Left lung (tissue), 10 donors: ENCODE measurements around the gene STK10. TPM values are rescaled to one million over a fixed set of nuclear protein-coding genes. Genes with fewer than 3 reads are reported as not detected.
A peak's percentile ranks its signal among the peaks of the same experiment; 100 is the strongest.

ENCODE experiments used
- ATAC-seq: fragments of 200-7000 bp; cut with Tn5 transposase; one replicate; pipeline ENCODE4 v1.9.1; 2020; ENCODE audit warnings: moderate library complexity
- DNase-seq, 4 donors: peaks; one replicate each; pipeline ENCODE4 v3.0.0-alpha.2; 2013 to 2020
- H3K27ac ChIP-seq, 2 donors: fragments of 200-600 bp; sonication (generic) in 1 of 2; one replicate each; pipeline versions ENCODE4 v1.5.0 to v1.8.0; 2020 to 2021
- H3K27me3 ChIP-seq, 2 donors: fragments of 200-600 bp; sonication (generic) in 1 of 2; one replicate each; pipeline versions ENCODE4 v1.5.0 to v1.8.0; 2020 to 2021
- H3K36me3 ChIP-seq, 2 donors: fragments of 200-600 bp; sonication (generic) in 1 of 2; one replicate each; pipeline versions ENCODE4 v1.5.0 to v1.8.0; 2020 to 2021
- H3K4me1 ChIP-seq, 2 donors: fragments of 200-600 bp; one replicate each; pipeline ENCODE4 v1.8.0; 2021
- H3K4me3 ChIP-seq, 2 donors: fragments of 200-600 bp; sonication (generic) in 1 of 2; one replicate each; pipeline versions ENCODE4 v1.5.0 to v1.8.0; 2020 to 2021; ENCODE audit warnings: mild to moderate bottlenecking in 1 of 2
- H3K9me3 ChIP-seq, 2 donors: fragments of 200-600 bp; sonication (generic) in 1 of 2; one replicate each; pipeline versions ENCODE4 v1.5.0 to v1.8.0; 2020 to 2021
- intact Hi-C, 2 donors: fragments of 100-400 bp; cut with DNase I; formaldehyde crosslinking; loops; one replicate each; pipeline versions ENCODE4 v1.11.2 to v1.14.2; 2022
- polyA plus RNA-seq, 6 donors: library from polyadenylated mRNA; unstranded; fragments of 120-200 nt; gene quantifications; one replicate each; pipeline ENCODE4 v1.2.1, GENCODE V29; 2013; ENCODE audit not compliant: insufficient read length in 6 of 6
- total RNA-seq, 2 donors: library from RNA; stranded (reverse); fragmentation: NEBNext Ultra II Directional; extraction: Animal tissue kit (Norgen Biotek cat#: 25700); gene quantifications; one replicate each; pipeline ENCODE4 v1.2.1, GENCODE V29; 2021
- TF ChIP-seq, protein P1 (sequence below), 2 donors: fragments of 200-600 bp; sonication (generic) in 1 of 2; IDR thresholded peaks; one replicate each; pipeline versions ENCODE4 v1.5.0 to v1.8.0; 2021; ENCODE audit warnings: antibody characterized with exemption in 2 of 2
- donor health status: DM: no; HTN: yes; CAD: no.
- donor health status: DM: no; HTN: no; CAD: no.

Gene STK10
- total and polyA plus RNA-seq, 8 donors, result 18.6 to 83.2 (median 21.9) TPM

DNA sequence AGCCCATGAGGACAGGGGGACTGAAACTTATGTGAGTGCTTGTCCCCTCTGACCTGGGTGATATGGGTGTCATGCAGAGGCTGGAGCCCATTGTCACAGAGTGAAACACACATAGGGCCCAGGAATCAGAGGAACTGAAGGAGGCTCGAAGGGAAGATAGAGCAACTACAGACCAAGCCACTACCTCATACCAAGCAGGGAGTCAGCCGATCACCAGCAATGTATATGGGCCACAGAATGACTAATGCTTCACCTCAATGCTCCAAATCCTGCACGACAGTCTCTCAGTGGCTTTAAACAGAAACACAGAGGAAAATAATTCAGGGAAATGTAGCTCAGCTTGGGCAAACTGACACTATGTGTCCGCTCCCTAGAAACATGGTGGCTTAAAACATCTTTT, 172.7 kb downstream of the STK10 start:
- intact Hi-C loops, result no loop called here
- Histone ChIP-seq H3K9me3 (no peaks in the 10 kb centered on the region), H3K27ac (no peak overlapping the region), H3K4me3 (no peak overlapping the region), H3K27me3 (no peaks in the 10 kb centered on the region), H3K4me1 (no peaks in the 10 kb centered on the region), H3K36me3 (no peaks in the 10 kb centered on the region)
- ATAC-seq (no peak), DNase-seq (no peak)
- TF ChIP-seq, protein P1, sequence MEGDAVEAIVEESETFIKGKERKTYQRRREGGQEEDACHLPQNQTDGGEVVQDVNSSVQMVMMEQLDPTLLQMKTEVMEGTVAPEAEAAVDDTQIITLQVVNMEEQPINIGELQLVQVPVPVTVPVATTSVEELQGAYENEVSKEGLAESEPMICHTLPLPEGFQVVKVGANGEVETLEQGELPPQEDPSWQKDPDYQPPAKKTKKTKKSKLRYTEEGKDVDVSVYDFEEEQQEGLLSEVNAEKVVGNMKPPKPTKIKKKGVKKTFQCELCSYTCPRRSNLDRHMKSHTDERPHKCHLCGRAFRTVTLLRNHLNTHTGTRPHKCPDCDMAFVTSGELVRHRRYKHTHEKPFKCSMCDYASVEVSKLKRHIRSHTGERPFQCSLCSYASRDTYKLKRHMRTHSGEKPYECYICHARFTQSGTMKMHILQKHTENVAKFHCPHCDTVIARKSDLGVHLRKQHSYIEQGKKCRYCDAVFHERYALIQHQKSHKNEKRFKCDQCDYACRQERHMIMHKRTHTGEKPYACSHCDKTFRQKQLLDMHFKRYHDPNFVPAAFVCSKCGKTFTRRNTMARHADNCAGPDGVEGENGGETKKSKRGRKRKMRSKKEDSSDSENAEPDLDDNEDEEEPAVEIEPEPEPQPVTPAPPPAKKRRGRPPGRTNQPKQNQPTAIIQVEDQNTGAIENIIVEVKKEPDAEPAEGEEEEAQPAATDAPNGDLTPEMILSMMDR (IDR thresholded peaks at IDR 0.05), result no peak

DNA sequence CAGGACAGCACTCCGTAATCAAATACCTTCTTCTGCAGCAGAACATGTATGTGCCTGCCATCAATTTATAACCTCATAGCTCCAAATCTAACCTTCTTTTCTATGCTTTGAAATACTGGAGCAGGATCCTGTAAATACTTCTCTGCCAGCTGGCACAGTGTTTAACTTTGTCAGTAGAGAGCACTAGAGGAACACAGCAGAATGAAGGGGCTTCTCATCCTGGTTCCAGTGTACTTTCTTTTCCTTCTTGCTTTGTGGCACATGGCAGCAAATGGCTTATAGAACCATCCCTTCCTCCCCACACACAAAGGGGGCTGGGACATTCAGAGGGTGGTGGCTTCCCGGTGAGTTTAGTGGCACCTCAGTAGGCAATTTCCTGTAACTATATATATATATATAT, 177.7 kb downstream of the STK10 start:
- H3K36me3 ChIP-seq, result no peaks in the 10 kb centered on the region
- TF ChIP-seq, protein P1 (IDR thresholded peaks at IDR 0.05), result no peak
- H3K4me3 ChIP-seq, result no peak overlapping the region
- ATAC-seq, result no peak
- no peaks in the 10 kb centered on the region for H3K9me3 ChIP-seq
- no peaks in the 10 kb centered on the region for H3K27me3 ChIP-seq
- DNase-seq, result peak in 1 of 4 donors; percentile 41
- intact Hi-C loops, result no loop called here
- peaks cover 0 to 14% of the 10 kb centered on the region in 2 donors for H3K4me1 ChIP-seq
- no peak overlapping the region for H3K27ac ChIP-seq

DNA sequence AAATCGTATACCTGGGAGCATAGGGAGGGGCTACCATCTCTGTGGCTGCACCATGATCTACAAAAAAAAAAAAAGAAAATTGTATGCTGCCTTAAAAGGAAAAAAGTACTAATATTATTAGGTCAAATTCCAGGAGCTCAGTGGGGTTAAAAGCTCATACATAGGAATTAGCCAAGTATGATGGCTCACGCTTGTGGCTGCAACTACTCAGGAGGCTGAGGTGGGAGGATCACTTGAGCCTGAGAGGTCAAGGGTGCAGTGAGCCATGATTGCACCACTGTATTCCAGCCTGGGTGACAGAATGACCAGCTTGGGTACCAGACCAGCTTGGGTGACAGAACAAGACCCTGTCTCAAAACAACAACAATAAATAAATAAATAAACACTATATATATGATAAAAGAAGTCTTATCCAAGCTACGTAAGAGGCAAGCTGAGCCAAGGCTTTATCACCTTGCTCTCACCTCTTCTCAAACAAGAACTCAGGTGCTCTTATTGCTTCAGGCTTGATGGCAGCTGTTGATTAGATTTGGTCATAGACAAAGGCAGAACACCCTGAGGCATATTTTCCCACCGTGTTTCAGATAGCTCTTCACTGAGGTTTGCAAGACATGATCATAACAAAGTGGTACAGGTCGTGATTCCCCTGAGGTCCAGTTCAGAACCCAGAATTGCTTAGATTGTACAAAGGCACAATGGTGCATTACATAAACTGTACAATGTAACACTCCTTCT, 178.3 kb downstream of the STK10 start:
- H3K4me3 ChIP-seq, result no peak overlapping the region
- H3K36me3 ChIP-seq, result no peaks in the 10 kb centered on the region
- H3K27ac ChIP-seq, result no peak overlapping the region
- ATAC-seq (no peak), DNase-seq (no peak)
- peaks cover 3 to 20% of the 10 kb centered on the region in 2 donors for H3K4me1 ChIP-seq
- intact Hi-C loops, result no loop called here
- TF ChIP-seq, protein P1 (IDR thresholded peaks at IDR 0.05), result no peak
- H3K27me3 ChIP-seq, result no peaks in the 10 kb centered on the region
- H3K9me3 ChIP-seq, result no peaks in the 10 kb centered on the region

DNA sequence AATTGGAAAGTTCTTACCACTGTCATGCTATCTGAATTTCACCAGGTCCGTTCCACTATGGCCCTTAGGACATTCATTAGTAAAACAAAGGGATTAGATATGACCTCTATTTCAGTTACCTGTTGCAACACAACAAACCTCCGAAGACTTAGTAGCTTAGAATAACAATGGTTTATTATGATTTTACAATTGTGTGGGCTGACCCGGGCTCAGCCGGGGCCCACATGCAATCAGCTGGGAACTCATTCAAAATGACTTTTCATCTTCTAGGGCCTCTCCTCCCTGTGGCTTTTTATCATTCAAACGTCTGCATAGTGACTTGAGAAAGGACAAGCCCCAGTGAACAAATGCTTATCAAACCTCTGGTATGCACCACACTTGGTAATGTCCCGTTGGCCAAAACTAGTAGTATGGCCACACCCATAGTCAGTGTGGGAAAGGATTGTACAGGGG, 179.3 kb downstream of the STK10 start:
- ATAC-seq, result no peak
- Histone ChIP-seq H3K4me1 (peaks cover 11 to 30% of the 10 kb centered on the region in 2 donors), H3K9me3 (no peaks in the 10 kb centered on the region), H3K36me3 (no peaks in the 10 kb centered on the region), H3K27me3 (no peaks in the 10 kb centered on the region), H3K4me3 (no peak overlapping the region), H3K27ac (no peak overlapping the region)
- TF ChIP-seq, protein P1 (IDR thresholded peaks at IDR 0.05), result no peak
- intact Hi-C loops, result no loop called here
- no peak for DNase-seq

DNA sequence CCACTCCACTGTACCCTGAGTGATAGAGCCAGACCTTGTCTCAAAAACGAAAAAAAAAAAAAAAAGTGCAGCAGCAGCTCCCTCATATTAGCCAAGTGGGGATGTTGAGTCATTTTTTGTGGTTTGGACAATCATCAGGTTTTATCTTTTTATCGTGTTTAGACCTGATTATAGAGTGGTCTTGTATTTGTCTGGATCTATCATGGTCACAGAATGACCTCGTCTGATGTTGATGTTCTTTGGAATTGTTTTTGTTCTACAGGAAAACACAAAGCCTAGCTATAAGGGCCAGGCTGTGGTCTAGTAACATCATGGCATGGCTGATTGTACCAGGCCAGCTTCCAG, 179.9 kb downstream of the STK10 start:
- ATAC-seq, result no peak
- H3K9me3 ChIP-seq, result no peaks in the 10 kb centered on the region
- TF ChIP-seq, protein P1 (IDR thresholded peaks at IDR 0.05), result no peak
- DNase-seq, result no peak
- intact Hi-C loops, result no loop called here
- no peak overlapping the region for H3K27ac ChIP-seq
- no peaks in the 10 kb centered on the region for H3K36me3 ChIP-seq
- H3K4me3 ChIP-seq, result no peak overlapping the region
- peaks cover 16 to 36% of the 10 kb centered on the region in 2 donors for H3K4me1 ChIP-seq
- no peaks in the 10 kb centered on the region for H3K27me3 ChIP-seq
